Subcutaneous adipose tissue (tissue), 4 donors: Measurements from ENCODE around the gene ADIPOR2. TPM values are rescaled to one million over a fixed set of nuclear protein-coding genes. Genes with fewer than 3 reads are reported as not detected.

Experiments used
- total RNA-seq, 4 donors: library from RNA; depleted of rRNA; stranded (reverse); fragments of >200 nt; gene quantifications; one replicate each; pipeline ENCODE4 v1.1.0, GENCODE V29; 2016
- TF ChIP-seq, protein P1 (sequence below): fragments of 450-650 bp; IDR thresholded peaks from one replicate; pipeline ENCODE4 v1.5.1; 2016; ENCODE audit warnings: low read depth, mild to moderate bottlenecking, control low read depth, antibody characterized with exemption, moderate library complexity

ADIPOR2 gene
- total RNA-seq, 4 donors from 2014 or later, result 69.4 to 122 (median 108) TPM

DNA sequence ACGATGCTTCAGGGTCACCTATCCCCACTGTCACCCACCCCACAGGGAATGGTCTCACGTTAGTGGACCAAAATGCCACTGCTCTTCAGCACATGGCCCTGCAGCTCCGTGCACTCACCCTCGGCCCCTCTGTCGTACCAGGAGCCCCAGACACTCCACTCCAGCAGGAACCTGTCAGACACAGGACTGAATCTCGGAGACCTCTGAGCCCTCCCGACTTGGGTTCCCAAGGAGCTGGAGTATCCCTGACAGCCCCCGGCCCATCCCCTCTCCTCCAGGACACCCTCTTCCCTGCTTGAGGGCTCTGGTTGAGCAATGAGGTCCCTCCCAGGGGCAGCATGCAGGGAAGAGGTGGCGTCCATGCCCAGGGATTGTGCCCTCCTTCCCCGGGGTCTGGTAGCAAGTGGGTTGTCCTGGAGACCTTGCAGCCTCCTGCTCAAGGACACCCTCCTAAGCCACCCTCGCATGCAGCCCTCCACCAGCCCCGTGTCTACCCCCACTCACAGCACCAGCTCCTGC lies 109.1 kb downstream of the ADIPOR2 start:
- TF ChIP-seq, protein P1, sequence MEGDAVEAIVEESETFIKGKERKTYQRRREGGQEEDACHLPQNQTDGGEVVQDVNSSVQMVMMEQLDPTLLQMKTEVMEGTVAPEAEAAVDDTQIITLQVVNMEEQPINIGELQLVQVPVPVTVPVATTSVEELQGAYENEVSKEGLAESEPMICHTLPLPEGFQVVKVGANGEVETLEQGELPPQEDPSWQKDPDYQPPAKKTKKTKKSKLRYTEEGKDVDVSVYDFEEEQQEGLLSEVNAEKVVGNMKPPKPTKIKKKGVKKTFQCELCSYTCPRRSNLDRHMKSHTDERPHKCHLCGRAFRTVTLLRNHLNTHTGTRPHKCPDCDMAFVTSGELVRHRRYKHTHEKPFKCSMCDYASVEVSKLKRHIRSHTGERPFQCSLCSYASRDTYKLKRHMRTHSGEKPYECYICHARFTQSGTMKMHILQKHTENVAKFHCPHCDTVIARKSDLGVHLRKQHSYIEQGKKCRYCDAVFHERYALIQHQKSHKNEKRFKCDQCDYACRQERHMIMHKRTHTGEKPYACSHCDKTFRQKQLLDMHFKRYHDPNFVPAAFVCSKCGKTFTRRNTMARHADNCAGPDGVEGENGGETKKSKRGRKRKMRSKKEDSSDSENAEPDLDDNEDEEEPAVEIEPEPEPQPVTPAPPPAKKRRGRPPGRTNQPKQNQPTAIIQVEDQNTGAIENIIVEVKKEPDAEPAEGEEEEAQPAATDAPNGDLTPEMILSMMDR, result no peak

DNA sequence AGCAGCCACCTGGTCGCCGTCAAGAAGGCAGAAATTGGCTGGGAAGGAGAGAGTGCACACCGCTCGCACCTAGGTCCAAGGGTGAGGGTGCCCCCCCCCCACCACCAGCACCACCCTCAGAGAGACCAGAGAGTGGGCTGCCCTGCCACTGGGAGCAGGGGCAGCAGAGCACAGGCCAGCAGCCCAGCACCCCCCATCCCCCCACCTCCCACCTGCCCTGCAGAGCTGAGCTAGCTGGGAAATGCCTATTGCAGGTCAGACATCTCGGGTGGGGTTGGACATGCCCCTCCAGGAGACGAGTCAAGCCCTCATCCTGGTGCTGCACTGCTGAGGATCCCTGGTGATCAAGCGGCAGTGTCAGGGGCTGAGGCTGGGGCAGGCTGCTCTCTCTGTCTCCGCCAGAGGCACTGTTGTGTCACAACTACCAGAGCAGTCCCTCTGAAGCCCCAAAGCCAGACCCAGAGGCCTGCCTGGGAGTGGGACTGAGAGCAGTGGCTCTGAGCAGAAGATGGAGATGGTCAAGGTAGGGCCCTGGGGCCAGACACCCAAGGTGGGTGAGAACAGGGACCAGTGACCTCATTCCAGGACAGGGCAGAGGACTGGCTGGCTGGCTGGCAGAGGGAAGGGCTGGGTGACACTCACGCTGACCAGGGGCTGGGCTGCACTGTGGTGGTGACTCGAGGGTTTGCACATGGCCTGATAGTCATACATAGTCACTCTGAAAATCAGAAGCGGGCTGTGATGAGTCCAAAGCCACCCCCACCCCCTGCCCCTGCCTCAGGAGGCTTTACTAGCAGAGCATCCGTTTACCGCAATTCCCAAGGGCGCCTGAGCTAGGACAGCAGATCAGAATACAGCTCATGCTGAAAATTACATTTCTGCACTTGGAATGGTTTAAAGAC lies 109.8 kb downstream of the ADIPOR2 start:
- TF ChIP-seq, protein P1, result no peak

DNA sequence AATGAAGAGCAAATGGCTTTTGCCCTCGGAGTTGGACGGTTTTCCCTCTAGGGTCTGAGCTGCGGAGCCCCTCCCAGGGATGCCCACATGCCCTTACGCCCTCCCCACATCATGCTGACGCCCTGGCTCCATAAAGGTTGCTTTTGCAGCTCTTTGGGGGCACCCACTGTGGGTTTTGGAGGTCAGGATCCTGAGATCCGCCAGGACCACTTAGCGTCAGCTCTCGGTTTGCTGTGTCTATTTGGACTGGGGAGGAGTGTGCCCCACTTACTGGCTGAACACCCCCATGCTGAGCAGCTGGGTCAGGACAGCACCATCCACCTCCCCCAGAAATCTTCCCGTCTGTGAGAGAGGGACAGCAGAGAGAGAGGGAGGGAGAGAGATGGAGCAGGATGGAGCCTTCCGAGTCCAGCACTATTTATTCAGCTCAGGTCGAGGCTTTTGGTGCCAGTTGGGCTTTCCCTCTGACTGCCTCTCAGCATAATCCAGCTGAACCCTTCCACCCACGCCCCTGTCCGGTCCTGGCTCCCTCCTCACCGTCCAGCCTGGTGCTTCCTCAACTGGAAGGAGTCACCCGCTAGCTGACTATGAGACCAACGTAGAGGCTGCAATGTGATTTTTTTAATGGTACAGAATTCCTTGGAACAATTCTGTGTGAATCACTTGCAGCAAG lies 110.6 kb downstream of the ADIPOR2 start:
- TF ChIP-seq, protein P1, result no peak

DNA sequence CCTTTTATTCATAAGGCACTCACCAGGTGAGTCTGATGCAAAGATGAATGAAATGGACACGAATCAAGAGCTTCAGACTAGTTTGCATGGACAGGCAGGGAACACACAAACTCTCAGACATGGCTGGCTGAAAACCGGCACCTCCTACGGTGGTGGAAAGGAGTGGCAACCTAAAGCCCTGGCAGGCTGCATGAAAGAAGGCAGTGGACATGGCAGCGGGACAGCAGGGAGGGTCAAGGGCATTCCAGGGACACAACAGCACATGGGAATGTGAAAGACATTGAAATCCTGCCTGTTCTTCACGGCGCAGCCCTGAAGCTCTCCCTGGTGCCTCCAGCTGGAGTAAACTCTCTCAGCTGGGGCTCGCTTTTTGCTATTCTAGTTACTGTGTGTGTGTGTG lies 112.9 kb downstream of the ADIPOR2 start:
- TF ChIP-seq, protein P1, result no peak

DNA sequence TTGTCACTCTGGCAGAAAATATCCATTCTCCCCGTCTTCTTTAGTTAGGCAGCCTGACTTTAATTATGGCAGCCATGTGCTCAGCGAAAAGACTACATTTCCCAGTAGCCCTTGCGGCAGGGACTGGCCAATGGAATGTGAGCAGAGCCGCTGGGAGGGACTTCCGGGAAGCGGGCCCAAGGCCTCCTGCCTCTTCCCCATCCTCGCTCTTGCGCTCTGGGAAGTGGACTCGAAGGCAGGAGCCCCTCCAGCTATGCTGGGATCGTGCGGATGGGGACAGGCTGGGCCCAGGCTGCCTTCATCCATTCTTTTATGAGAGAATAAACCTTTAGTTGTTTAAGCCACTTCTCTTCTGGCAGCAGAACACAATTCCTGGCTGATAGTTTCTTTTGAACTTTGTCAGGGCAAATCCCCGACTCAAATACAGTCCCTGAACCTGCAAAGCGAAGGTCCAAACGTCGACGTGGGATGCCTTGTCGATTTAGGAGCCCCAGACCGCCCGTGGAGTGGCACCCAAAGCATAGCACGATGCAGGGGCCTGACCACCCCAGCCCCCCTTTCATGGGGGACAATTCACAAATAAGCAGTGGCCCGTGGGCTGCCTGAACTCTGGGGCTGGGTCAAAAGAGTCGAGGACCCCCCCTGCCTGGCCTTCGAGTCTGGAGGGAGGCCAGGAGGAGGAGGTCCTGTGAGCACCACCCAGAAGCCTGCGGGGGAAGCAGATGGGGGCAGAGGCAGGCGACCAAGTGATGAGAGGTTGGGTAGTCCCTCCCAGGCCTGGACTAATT lies 113.9 kb downstream of the ADIPOR2 start:
- TF ChIP-seq, protein P1, result no peak

DNA sequence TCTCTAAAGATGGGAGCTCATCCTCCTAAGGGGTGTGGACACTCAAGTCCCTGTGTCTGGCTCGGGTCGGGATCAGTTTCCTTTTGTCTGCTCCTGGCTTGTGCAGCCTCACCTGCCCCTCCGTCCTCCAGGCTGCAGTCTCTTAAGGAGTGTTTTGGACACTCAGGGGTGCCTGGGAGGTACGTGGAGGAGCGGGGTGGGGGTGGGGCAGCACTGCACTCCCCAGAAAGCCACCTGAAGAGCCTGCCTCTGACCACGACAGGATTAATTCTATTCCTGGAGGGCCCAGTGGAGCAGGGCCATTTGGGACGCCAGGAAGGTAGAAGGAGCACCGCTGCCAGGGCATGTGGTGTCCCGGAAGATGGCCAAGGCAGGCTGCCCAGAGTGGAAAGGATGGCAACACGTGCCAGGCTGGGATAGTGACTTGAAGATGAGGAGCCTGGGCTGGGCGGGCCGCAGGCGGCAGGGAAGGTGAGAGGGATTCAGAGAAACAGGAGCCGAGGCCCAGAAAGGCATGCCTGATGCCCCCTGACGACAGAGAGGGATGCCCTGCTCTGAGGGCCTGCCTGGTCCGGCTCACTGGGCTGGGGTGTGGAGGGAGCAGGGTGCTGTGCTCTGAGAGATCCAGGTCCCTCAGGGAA lies 114.7 kb downstream of the ADIPOR2 start:
- TF ChIP-seq, protein P1, result no peak
